ENCODE results near the gene RPUSD3. TPM values are rescaled to one million over a fixed set of nuclear protein-coding genes. Genes with fewer than 3 reads are reported as not detected.

RPUSD3 gene
- total and polyA plus RNA-seq, 9 of the 15 experiments (the other 6 are each of a cell fraction or from before 2014, with no cell fraction given), result 13.8 to 99.0 (median 59.3) TPM

- 0 out of 2 replicates have a peak, but pooled peaks have one; percentile 20 for TF ChIP-seq ZBTB2 (IDR thresholded peaks at IDR 0.05)
- TF ChIP-seq HMGXB4 (CRISPR knock-in tag; IDR thresholded peaks at IDR 0.05), result peak; percentile 81
- no peak for TF ChIP-seq HNRNPK (IDR thresholded peaks at IDR 0.05; ENCODE audit: low read depth, low read length, poor library complexity, severe bottlenecking)
- no peak for TF ChIP-seq ELK3 (CRISPR knock-in tag; IDR thresholded peaks at IDR 0.05)
- TF ChIP-seq FOXP1 (CRISPR knock-in tag; IDR thresholded peaks at IDR 0.05), result peak; percentile 44; the same call in 1 of the 2 replicates
- no peak for TF ChIP-seq ZNF41 (CRISPR knock-in tag; conservative IDR thresholded peaks at IDR 0.05)
- no peak for TF ChIP-seq E2F4 (CRISPR knock-in tag; IDR thresholded peaks at IDR 0.05; ENCODE audit: low read depth)
- 0 out of 2 replicates have a peak, but pooled peaks have one; percentile 8 for TF ChIP-seq L3MBTL2 (IDR thresholded peaks at IDR 0.05)
- TF ChIP-seq SMARCA5 (IDR thresholded peaks at IDR 0.05), result no peak
- no peak for TF ChIP-seq POLR2AphosphoS2 (IDR thresholded peaks at IDR 0.05; ENCODE audit: low read length)
- 0 out of 2 replicates have a peak, but pooled peaks have one; percentile 39 for TF ChIP-seq HNRNPL (IDR thresholded peaks at IDR 0.05; ENCODE audit: low read depth, low read length)
- TF ChIP-seq RCOR1 (IDR thresholded peaks at IDR 0.05; ENCODE audit: borderline replicate concordance in 1 of 2, low read depth in 2 of 2, low read length in 2 of 2), result 0 out of 4 replicates have a peak, but pooled peaks of 1 of the 2 experiments have one; percentile 21
- 0 out of 2 replicates have a peak, but pooled peaks have one; percentile 5 for TF ChIP-seq TEAD4 (IDR thresholded peaks at IDR 0.05; ENCODE audit: low read length)
- TF ChIP-seq TEAD4 (CRISPR knock-in tag; IDR thresholded peaks at IDR 0.05; ENCODE audit: borderline replicate concordance), result no peak
- no peak for TF ChIP-seq ZC3H8 (IDR thresholded peaks at IDR 0.05)
- 0 out of 2 replicates have a peak, but pooled peaks have one; percentile 6 for TF ChIP-seq MXI1 (IDR thresholded peaks at IDR 0.05; ENCODE audit: low read depth, low read length)
- peak; percentile 51; the same call in 1 of the 2 replicates for TF ChIP-seq POLR2AphosphoS5 (IDR thresholded peaks at IDR 0.05; ENCODE audit: control insufficient read depth, insufficient read depth, low read depth, low read length)
- TF ChIP-seq ZNF75A (CRISPR knock-in tag; IDR thresholded peaks at IDR 0.05), result no peak
- TF ChIP-seq CGGBP1 (CRISPR knock-in tag; IDR thresholded peaks at IDR 0.05), result no peak; the same call in 1 of the 2 replicates
- peak; percentile 6 for TF ChIP-seq SMAD1 (IDR thresholded peaks at IDR 0.05; ENCODE audit: low read depth, low read length, partially characterized antibody)
- TF ChIP-seq ZNF668 (CRISPR knock-in tag; IDR thresholded peaks at IDR 0.05), result no peak
- TF ChIP-seq ARID1B (IDR thresholded peaks at IDR 0.05), result no peak
- TF ChIP-seq ZKSCAN1 (IDR thresholded peaks at IDR 0.05; ENCODE audit: low read depth, low read length), result peak; percentile 80
Observed at GRCh38 chr3:9793161-9793781, 50.5 kb downstream of the RPUSD3 start (continued).

Measured in K562 (cell line).